Skeletal muscle satellite cell (primary cell): Measurements from ENCODE around the gene MXI1. TPM values are rescaled to one million over a fixed set of nuclear protein-coding genes. Genes with fewer than 3 reads are reported as not detected.

Source experiments
- H3K27me3 ChIP-seq: 2 replicates; pipeline ENCODE4 v1.7.0; 2013; ENCODE audit warnings: low read length; ENCODE audit not compliant: control insufficient read depth, insufficient read depth
- H3K36me3 ChIP-seq: 2 replicates; pipeline ENCODE4 v1.7.0; 2013; ENCODE audit warnings: mild to moderate bottlenecking, control low read depth, low read length; ENCODE audit not compliant: insufficient read depth
- H3K4me1 ChIP-seq: 2 replicates; pipeline ENCODE4 v1.7.0; 2013; ENCODE audit warnings: low read length; ENCODE audit not compliant: control insufficient read depth, insufficient read depth
- H3K4me2 ChIP-seq: 2 replicates; pipeline ENCODE4 v1.7.0; 2013; ENCODE audit warnings: mild to moderate bottlenecking, low read length
- H3K4me3 ChIP-seq: 2 replicates; pipeline ENCODE4 v1.7.0; 2013; ENCODE audit warnings: low read length
- H3K9ac ChIP-seq: 2 replicates; pipeline ENCODE4 v1.7.0; 2013; ENCODE audit warnings: mild to moderate bottlenecking, low read depth, low read length, moderate library complexity
- H3K9me3 ChIP-seq: replicated peaks from 2 replicates; pipeline ENCODE4 v1.7.0; 2013; ENCODE audit warnings: mild to moderate bottlenecking, control low read depth, low read length
- total RNA-seq: library from RNA; depleted of rRNA; stranded (reverse); fragments of >200 nt; gene quantifications from 2 replicates; pipeline ENCODE4 v1.2.3, GENCODE V29; 2012; rRNA removed

Gene MXI1
- total RNA-seq: 11.7 and 15.3 TPM in 2 replicates

- Histone ChIP-seq H3K9me3 (no peaks in the 10 kb centered on the region), H3K27me3 (peaks cover 9% of the 10 kb centered on the region), H3K9ac (peak within 1 kb of the TSS; percentile 53)
Measured at GRCh38 chr10:110207011-110207804, at the start of gene MXI1. Gene MXI1, plus strand, starts transcription at chr10:110207605. Its CDS starts 204 bp downstream, at chr10:110207809.

GRCh38 chr10:110158051-110159005, 49.1 kb upstream of the MXI1 start:
- Histone ChIP-seq H3K4me2 (no peak overlapping the region), H3K9ac (no peak overlapping the region), H3K4me1 (no peaks in the 10 kb centered on the region), H3K9me3 (no peaks in the 10 kb centered on the region), H3K36me3 (no peaks in the 10 kb centered on the region), H3K4me3 (no peak overlapping the region), H3K27me3 (peaks cover 47% of the 10 kb centered on the region)

More at GRCh38 chr10:110207011-110207804, at the start of gene MXI1:
- H3K4me1 ChIP-seq: peaks cover 4% of the 10 kb centered on the region
- H3K4me2 ChIP-seq: peak within 1 kb of the TSS; percentile 98
- no peaks in the 10 kb centered on the region for H3K36me3 ChIP-seq
- H3K4me3 ChIP-seq: peak within 1 kb of the TSS; percentile 77

- Histone ChIP-seq H3K9me3 (no peaks in the 10 kb centered on the region), H3K4me1 (no peaks in the 10 kb centered on the region), H3K36me3 (no peaks in the 10 kb centered on the region), H3K4me2 (no peak overlapping the region), H3K9ac (no peak overlapping the region), H3K27me3 (peaks cover 57% of the 10 kb centered on the region), H3K4me3 (no peak overlapping the region)
Measured at GRCh38 chr10:110160081-110160480, 47.3 kb upstream of the MXI1 start.

GRCh38 chr10:110160522-110160921, 46.9 kb upstream of the MXI1 start:
- no peaks in the 10 kb centered on the region for H3K36me3 ChIP-seq
- no peaks in the 10 kb centered on the region for H3K4me1 ChIP-seq
- no peaks in the 10 kb centered on the region for H3K9me3 ChIP-seq
- no peak overlapping the region for H3K9ac ChIP-seq
- H3K4me3 ChIP-seq: no peak overlapping the region
- H3K27me3 ChIP-seq: peaks cover 60% of the 10 kb centered on the region
- no peak overlapping the region for H3K4me2 ChIP-seq

- peaks cover 75% of the 10 kb centered on the region for H3K27me3 ChIP-seq
- no peaks in the 10 kb centered on the region for H3K4me1 ChIP-seq
- no peak overlapping the region for H3K4me3 ChIP-seq
Measured at GRCh38 chr10:110162741-110163145, 44.7 kb upstream of the MXI1 start.

GRCh38 chr10:110163192-110163773, 44.1 kb upstream of the MXI1 start:
- H3K9ac ChIP-seq: no peak overlapping the region
- no peak overlapping the region for H3K4me3 ChIP-seq
- H3K4me2 ChIP-seq: no peak overlapping the region
- no peaks in the 10 kb centered on the region for H3K4me1 ChIP-seq
- peaks cover 76% of the 10 kb centered on the region for H3K27me3 ChIP-seq
- H3K9me3 ChIP-seq: no peaks in the 10 kb centered on the region
- no peaks in the 10 kb centered on the region for H3K36me3 ChIP-seq

More at GRCh38 chr10:110162741-110163145, 44.7 kb upstream of the MXI1 start:
- Histone ChIP-seq H3K36me3 (no peaks in the 10 kb centered on the region), H3K9ac (no peak overlapping the region), H3K9me3 (no peaks in the 10 kb centered on the region), H3K4me2 (no peak overlapping the region)

GRCh38 chr10:110163841-110164240, 43.6 kb upstream of the MXI1 start:
- Histone ChIP-seq H3K9me3 (no peaks in the 10 kb centered on the region), H3K4me2 (no peak overlapping the region), H3K27me3 (peaks cover 76% of the 10 kb centered on the region), H3K4me1 (no peaks in the 10 kb centered on the region), H3K36me3 (no peaks in the 10 kb centered on the region), H3K4me3 (no peak overlapping the region), H3K9ac (no peak overlapping the region)

- no peaks in the 10 kb centered on the region for H3K36me3 ChIP-seq
- no peaks in the 10 kb centered on the region for H3K4me1 ChIP-seq
- H3K9me3 ChIP-seq: no peaks in the 10 kb centered on the region
- no peak overlapping the region for H3K9ac ChIP-seq
- no peak overlapping the region for H3K4me3 ChIP-seq
- peaks cover 78% of the 10 kb centered on the region for H3K27me3 ChIP-seq
- H3K4me2 ChIP-seq: no peak overlapping the region
Measured at GRCh38 chr10:110165239-110165638, 42.2 kb upstream of the MXI1 start.

GRCh38 chr10:110167149-110167548, 40.3 kb upstream of the MXI1 start:
- H3K27me3 ChIP-seq: peaks cover 70% of the 10 kb centered on the region
- no peaks in the 10 kb centered on the region for H3K36me3 ChIP-seq
- no peak overlapping the region for H3K4me3 ChIP-seq
- H3K9me3 ChIP-seq: no peaks in the 10 kb centered on the region
- H3K4me1 ChIP-seq: no peaks in the 10 kb centered on the region
- H3K9ac ChIP-seq: no peak overlapping the region
- H3K4me2 ChIP-seq: no peak overlapping the region

- H3K4me2 ChIP-seq: no peak overlapping the region
- peaks cover 63% of the 10 kb centered on the region for H3K27me3 ChIP-seq
- H3K9me3 ChIP-seq: no peaks in the 10 kb centered on the region
- no peaks in the 10 kb centered on the region for H3K36me3 ChIP-seq
- H3K4me3 ChIP-seq: no peak overlapping the region
- H3K4me1 ChIP-seq: no peaks in the 10 kb centered on the region
- no peak overlapping the region for H3K9ac ChIP-seq
Measured at GRCh38 chr10:110168601-110169481, 38.6 kb upstream of the MXI1 start.
